ENCODE measurements around the gene FMNL2.

FMNL2 gene

DNA sequence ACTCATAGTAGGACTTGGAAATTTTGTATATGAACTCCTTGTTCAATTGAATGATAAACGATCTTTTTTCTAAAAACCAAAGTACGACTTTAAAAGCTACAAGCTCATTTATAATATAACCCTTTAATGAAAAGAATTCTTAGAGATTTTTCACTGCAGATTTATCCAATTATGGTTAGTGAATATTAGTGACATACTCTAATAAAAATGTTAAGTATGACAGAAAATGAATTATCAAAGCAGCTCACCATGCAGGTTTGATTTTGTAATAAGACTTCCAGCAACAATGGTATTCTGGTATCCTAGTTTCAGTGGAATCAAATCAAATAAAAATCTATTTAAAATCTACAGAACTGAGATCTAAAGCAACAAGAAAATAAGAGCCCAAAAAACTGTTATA, 343.8 kb downstream of the FMNL2 start:
- CTCF ChIA-PET: no interaction called here
- POLR2A ChIA-PET: no interaction called here
- TF ChIP-seq HDGF (IDR thresholded peaks at IDR 0.05; ENCODE audit: borderline replicate concordance) (no peak), CTBP1 (IDR thresholded peaks at IDR 0.05; ENCODE audit: borderline replicate concordance) (no peak), L3MBTL2 (conservative IDR thresholded peaks at IDR 0.05) (no peak), FOXA1 (IDR thresholded peaks at IDR 0.05) (no peak), FOXM1 (IDR thresholded peaks at IDR 0.05; ENCODE audit: borderline replicate concordance) (no peak), SUZ12 (IDR thresholded peaks at IDR 0.05) (no peak), FOXK2 (IDR thresholded peaks at IDR 0.05) (no peak), NFRKB (IDR thresholded peaks at IDR 0.05) (no peak), ARNT (IDR thresholded peaks at IDR 0.05) (no peak)
- TF ChIP-seq, protein P1, sequence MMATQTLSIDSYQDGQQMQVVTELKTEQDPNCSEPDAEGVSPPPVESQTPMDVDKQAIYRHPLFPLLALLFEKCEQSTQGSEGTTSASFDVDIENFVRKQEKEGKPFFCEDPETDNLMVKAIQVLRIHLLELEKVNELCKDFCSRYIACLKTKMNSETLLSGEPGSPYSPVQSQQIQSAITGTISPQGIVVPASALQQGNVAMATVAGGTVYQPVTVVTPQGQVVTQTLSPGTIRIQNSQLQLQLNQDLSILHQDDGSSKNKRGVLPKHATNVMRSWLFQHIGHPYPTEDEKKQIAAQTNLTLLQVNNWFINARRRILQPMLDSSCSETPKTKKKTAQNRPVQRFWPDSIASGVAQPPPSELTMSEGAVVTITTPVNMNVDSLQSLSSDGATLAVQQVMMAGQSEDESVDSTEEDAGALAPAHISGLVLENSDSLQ (IDR thresholded peaks at IDR 0.05): no peak
- DNase-seq (ENCODE audit: extremely low spot score): no peak

DNA sequence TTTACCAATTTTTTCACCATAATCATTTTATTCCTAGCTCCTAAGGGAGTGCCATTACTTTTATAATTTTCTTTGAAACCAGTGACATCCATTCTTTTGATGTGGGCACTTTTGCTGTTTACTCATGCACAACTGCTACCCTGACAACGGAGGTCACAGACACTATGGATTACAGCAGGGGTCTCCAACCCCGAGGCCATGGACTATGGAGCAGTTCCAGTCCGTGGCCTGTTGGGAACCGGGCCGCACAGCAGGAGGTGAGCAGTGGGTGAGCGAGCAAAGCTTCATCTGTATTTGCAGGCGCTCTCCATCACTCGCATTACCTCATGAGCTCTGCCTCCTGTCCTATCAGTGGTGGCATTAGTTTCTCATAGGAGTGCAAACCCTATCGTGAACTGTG, 347.7 kb downstream of the FMNL2 start:
- POLR2A ChIA-PET: no interaction called here

DNA sequence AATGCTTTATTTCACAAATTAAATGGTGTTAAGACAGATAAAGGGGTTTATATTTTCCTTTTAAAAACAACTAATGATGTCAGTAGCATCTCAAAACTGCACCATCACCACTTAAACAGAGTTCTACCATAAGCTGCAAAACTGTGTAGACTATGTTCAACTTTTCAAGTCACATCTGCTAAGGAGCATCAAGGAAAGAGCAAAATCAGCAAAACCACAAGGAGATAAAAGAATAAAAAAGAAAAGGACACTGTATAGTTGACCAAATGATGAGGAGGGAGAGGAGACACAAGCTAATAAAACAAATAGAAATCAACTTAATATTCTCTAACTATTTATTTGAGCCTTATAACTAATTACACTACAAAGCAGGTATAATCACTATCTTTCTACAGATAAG, 348.4 kb downstream of the FMNL2 start:
- POLR2A ChIA-PET: no interaction called here
- DNase-seq (ENCODE audit: extremely low spot score): no peak
- CTCF ChIA-PET: no interaction called here
- TF ChIP-seq SUZ12 (IDR thresholded peaks at IDR 0.05) (no peak), FOXM1 (IDR thresholded peaks at IDR 0.05; ENCODE audit: borderline replicate concordance) (no peak), FOXK2 (IDR thresholded peaks at IDR 0.05) (no peak), L3MBTL2 (conservative IDR thresholded peaks at IDR 0.05) (no peak), FOXA1 (IDR thresholded peaks at IDR 0.05) (no peak), ARNT (IDR thresholded peaks at IDR 0.05) (no peak), HDGF (IDR thresholded peaks at IDR 0.05; ENCODE audit: borderline replicate concordance) (no peak), ELF4 (IDR thresholded peaks at IDR 0.05) (no peak), SP1 (IDR thresholded peaks at IDR 0.05) (no peak), CTBP1 (IDR thresholded peaks at IDR 0.05; ENCODE audit: borderline replicate concordance) (no peak), BHLHE40 (IDR thresholded peaks at IDR 0.05; ENCODE audit: borderline replicate concordance) (no peak), TARDBP (IDR thresholded peaks at IDR 0.05) (no peak), ZNF384 (IDR thresholded peaks at IDR 0.05) (no peak), NFRKB (IDR thresholded peaks at IDR 0.05) (no peak), LEF1 (IDR thresholded peaks at IDR 0.05; ENCODE audit: borderline replicate concordance) (no peak)
- TF ChIP-seq, protein P1 (IDR thresholded peaks at IDR 0.05): no peak

More for the DNA sequence above, 347.7 kb downstream of the FMNL2 start:
- CTCF ChIA-PET: no interaction called here
- DNase-seq (ENCODE audit: extremely low spot score): no peak
- TF ChIP-seq FOXM1 (IDR thresholded peaks at IDR 0.05; ENCODE audit: borderline replicate concordance): no peak
- TF ChIP-seq ZNF384 (IDR thresholded peaks at IDR 0.05): no peak
- no peak for TF ChIP-seq FOXA1 (IDR thresholded peaks at IDR 0.05)
- TF ChIP-seq SUZ12 (IDR thresholded peaks at IDR 0.05): no peak
- no peak for TF ChIP-seq FOXK2 (IDR thresholded peaks at IDR 0.05)
- no peak for TF ChIP-seq L3MBTL2 (conservative IDR thresholded peaks at IDR 0.05)
- no peak for TF ChIP-seq HDGF (IDR thresholded peaks at IDR 0.05; ENCODE audit: borderline replicate concordance)
- no peak for TF ChIP-seq SP1 (IDR thresholded peaks at IDR 0.05)
- no peak for TF ChIP-seq NFRKB (IDR thresholded peaks at IDR 0.05)
- TF ChIP-seq, protein P1 (IDR thresholded peaks at IDR 0.05): no peak
- no peak for TF ChIP-seq ARNT (IDR thresholded peaks at IDR 0.05)
- TF ChIP-seq TARDBP (IDR thresholded peaks at IDR 0.05): no peak

DNA sequence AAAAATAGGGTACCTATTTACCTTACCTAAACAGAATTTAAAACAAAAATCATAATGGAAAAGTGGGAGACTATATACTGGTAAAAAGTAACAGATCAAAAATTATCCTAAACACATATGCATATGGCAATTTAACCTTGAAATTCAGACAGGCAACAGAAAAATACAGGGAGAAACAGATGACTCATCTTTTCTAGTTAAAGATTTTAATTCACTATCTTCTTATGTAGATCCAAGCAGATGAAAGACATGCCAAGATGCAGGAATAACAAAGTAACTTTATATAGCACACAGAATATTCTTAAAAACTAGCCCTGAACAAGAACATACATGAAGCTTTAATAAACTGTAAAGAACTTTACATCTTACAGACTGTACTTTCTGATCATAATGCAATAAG, 351.3 kb downstream of the FMNL2 start:
- POLR2A ChIA-PET: no interaction called here
- TF ChIP-seq SP1 (IDR thresholded peaks at IDR 0.05) (no peak), HDGF (IDR thresholded peaks at IDR 0.05; ENCODE audit: borderline replicate concordance) (no peak), BHLHE40 (IDR thresholded peaks at IDR 0.05; ENCODE audit: borderline replicate concordance) (no peak), FOXK2 (IDR thresholded peaks at IDR 0.05) (no peak), TARDBP (IDR thresholded peaks at IDR 0.05) (no peak), NFRKB (IDR thresholded peaks at IDR 0.05) (no peak)
- TF ChIP-seq, protein P1 (IDR thresholded peaks at IDR 0.05): no peak
- no peak for DNase-seq (ENCODE audit: extremely low spot score)
- CTCF ChIA-PET: no interaction called here

DNA sequence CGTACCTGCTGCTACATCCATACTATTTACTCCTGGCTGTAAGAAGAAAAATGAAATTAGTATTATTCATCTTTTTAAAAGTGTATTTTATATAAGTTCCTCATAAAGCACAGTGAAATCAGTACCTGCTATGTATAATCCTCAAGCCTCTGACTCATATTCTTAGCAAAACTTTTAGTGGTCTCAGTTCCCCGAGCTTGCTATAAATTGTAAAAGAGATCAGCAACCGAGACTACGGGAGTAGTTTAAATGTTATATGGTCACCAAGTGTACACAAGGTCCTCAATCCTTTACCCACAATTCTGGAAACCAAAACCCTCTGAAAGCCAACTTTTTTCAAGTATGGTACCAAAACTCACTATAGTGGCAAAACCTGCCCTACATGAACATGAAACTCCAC, 358.1 kb downstream of the FMNL2 start:
- ChIA-PET CTCF (no interaction called here), POLR2A (no interaction called here)
- TF ChIP-seq CTBP1 (IDR thresholded peaks at IDR 0.05; ENCODE audit: borderline replicate concordance) (no peak), FOXA1 (IDR thresholded peaks at IDR 0.05) (no peak), ELF4 (IDR thresholded peaks at IDR 0.05) (no peak), HDGF (IDR thresholded peaks at IDR 0.05; ENCODE audit: borderline replicate concordance) (no peak), TARDBP (IDR thresholded peaks at IDR 0.05) (no peak), LEF1 (IDR thresholded peaks at IDR 0.05; ENCODE audit: borderline replicate concordance) (no peak), ARNT (IDR thresholded peaks at IDR 0.05) (no peak), SUZ12 (IDR thresholded peaks at IDR 0.05) (no peak), ZNF384 (IDR thresholded peaks at IDR 0.05) (no peak), BHLHE40 (IDR thresholded peaks at IDR 0.05; ENCODE audit: borderline replicate concordance) (no peak), SP1 (IDR thresholded peaks at IDR 0.05) (no peak), L3MBTL2 (conservative IDR thresholded peaks at IDR 0.05) (no peak), FOXM1 (IDR thresholded peaks at IDR 0.05; ENCODE audit: borderline replicate concordance) (no peak), NFRKB (IDR thresholded peaks at IDR 0.05) (no peak), FOXK2 (IDR thresholded peaks at IDR 0.05) (no peak)
- TF ChIP-seq, protein P1 (IDR thresholded peaks at IDR 0.05): no peak
- no peak for DNase-seq (ENCODE audit: extremely low spot score)

All from HEK293T (cell line).